Lung (tissue), 12 donors: Measurements from ENCODE around the gene GSE1. TPM values are rescaled to one million over a fixed set of nuclear protein-coding genes. Genes with fewer than 3 reads are reported as not detected.
A peak's percentile ranks its signal among the peaks of the same experiment; 100 is the strongest.

Source experiments
- ATAC-seq: fragments of 200-7000 bp; cut with Tn5 transposase; one replicate; pipeline ENCODE4 v1.9.1; 2020; ENCODE audit warnings: moderate number of reproducible peaks; ENCODE audit not compliant: insufficient read depth, low FRiP score
- DNase-seq, 3 donors: peaks; one replicate each; pipeline ENCODE4 v3.0.0-alpha.2; 2013 to 2017
- H3K27ac ChIP-seq, 2 donors: one replicate each; pipeline ENCODE4 v1.5.1; 2013; ENCODE audit warnings: mild to moderate bottlenecking in 2 of 2, moderate library complexity in 2 of 2, control low read depth in 1 of 2, inconsistent platforms in 1 of 2, low read depth in 1 of 2, low read length in 1 of 2
- H3K27me3 ChIP-seq, 3 donors: one replicate each; pipeline ENCODE4 v1.5.1; 2013; ENCODE audit warnings: low read length in 2 of 3; ENCODE audit not compliant: control insufficient read depth in 3 of 3, insufficient read depth in 3 of 3
- H3K36me3 ChIP-seq, 4 donors: one replicate each; pipeline ENCODE4 v1.5.1; 2013; ENCODE audit warnings: low read length in 4 of 4, mild to moderate bottlenecking in 1 of 4, moderate library complexity in 1 of 4; ENCODE audit not compliant: control insufficient read depth in 4 of 4, insufficient read depth in 4 of 4
- H3K4me1 ChIP-seq, 5 donors: one replicate each; pipeline ENCODE4 v1.5.1; 2013; ENCODE audit warnings: low read length in 5 of 5, mild to moderate bottlenecking in 2 of 5, moderate library complexity in 1 of 5; ENCODE audit not compliant: control insufficient read depth in 5 of 5, insufficient read depth in 5 of 5
- H3K4me3 ChIP-seq: one replicate; pipeline ENCODE4 v1.5.1; 2013; ENCODE audit warnings: mild to moderate bottlenecking, control low read depth, moderate library complexity
- H3K9ac ChIP-seq, 2 donors: one replicate each; pipeline ENCODE4 v1.5.1; 2013; ENCODE audit warnings: low read length in 2 of 2, control low read depth in 1 of 2; ENCODE audit not compliant: insufficient read depth in 1 of 2
- H3K9me3 ChIP-seq, 4 donors: one replicate each; pipeline ENCODE4 v1.5.1; 2013; ENCODE audit warnings: low read length in 3 of 4, mild to moderate bottlenecking in 1 of 4, moderate library complexity in 1 of 4; ENCODE audit not compliant: control insufficient read depth in 4 of 4, insufficient read depth in 3 of 4
- CTCF ChIP-seq: IDR thresholded peaks from 2 replicates; pipeline ENCODE4 v1.5.1; 2012; ENCODE audit warnings: mild to moderate bottlenecking; ENCODE audit errors: control extremely low read depth, extremely low read depth
- WGBS, 2 donors: extraction: QIAGEN DNeasy Blood & Tissue Kit; methylation state at CpG; one replicate each; pipeline ENCODE4 v1.1.7; 2013; 5-methylcytosine and 5-hydroxymethylcytosine counted together
- polyA plus RNA-seq, 2 donors: library from polyadenylated mRNA; stranded (reverse); fragments of 200-250 nt; gene quantifications; one replicate each; pipeline ENCODE4 v1.2.1, GENCODE V29; 2013
- total RNA-seq, 2 donors: library from RNA; depleted of rRNA in 1 of 2; stranded (reverse); fragments of >200 nt in 1 of 2; gene quantifications; one replicate each; pipeline ENCODE4 v1.2.1, GENCODE V29; 2014 to 2021
- donor health status: control.
- donor health status: control.
- donor health status: Bipolar disorder and iron deficiency.
- donor health status: healthy.
- donor health status: DM: yes; HTN: yes; CAD: no.

The GSE1 gene
- total and polyA plus RNA-seq, 4 donors = 21.3 to 122 (median 74.7) TPM

- Histone ChIP-seq H3K9me3 (no peaks in the 10 kb centered on the region), H3K4me3 (no peak overlapping the region), H3K4me1 (peaks cover 0 to 89% (median 44%) of the 10 kb centered on the region in 5 donors), H3K9ac (no peak overlapping the region), H3K27me3 (no peaks in the 10 kb centered on the region), H3K27ac (peak overlapping the region in 1 of 2 donors; percentile 61), H3K36me3 (peaks cover 0 to 5% (median under 1%) of the 10 kb centered on the region in 4 donors)
- no peak for TF ChIP-seq CTCF
- WGBS, 2 donors = 95 to 96% methylated on average over 7 of the region's 7 CpGs
- ATAC-seq (no peak), DNase-seq (no peak)
Measured at GRCh38 chr16:85580684-85581083, 32.4 kb upstream of the GSE1 start.

- H3K4me3 ChIP-seq = no peak overlapping the region
- no peak for ATAC-seq
- DNase-seq = peak; percentile 69 to 80 (median 69)
- H3K9ac ChIP-seq = no peak overlapping the region
- H3K4me1 ChIP-seq = peaks cover 0 to 90% (median 40%) of the 10 kb centered on the region in 5 donors
- H3K9me3 ChIP-seq = no peaks in the 10 kb centered on the region
- H3K27me3 ChIP-seq = no peaks in the 10 kb centered on the region
- peaks cover 0 to 5% (median 1%) of the 10 kb centered on the region in 4 donors for H3K36me3 ChIP-seq
- no peak for TF ChIP-seq CTCF
- WGBS, 2 donors = 74 to 81% methylated on average over 29 of the region's 29 CpGs
- no peak overlapping the region for H3K27ac ChIP-seq
Measured at GRCh38 chr16:85582229-85582991, 30.7 kb upstream of the GSE1 start.

- H3K4me3 ChIP-seq = no peak overlapping the region
- peaks cover 0 to 90% (median 37%) of the 10 kb centered on the region in 5 donors for H3K4me1 ChIP-seq
- H3K27ac ChIP-seq = peak overlapping the region in 1 of 2 donors; percentile 18
- no peaks in the 10 kb centered on the region for H3K9me3 ChIP-seq
- WGBS, 2 donors = 73 to 86% methylated on average over 22 of the region's 22 CpGs
- no peaks in the 10 kb centered on the region for H3K27me3 ChIP-seq
- peaks cover 0 to 2% (median under 1%) of the 10 kb centered on the region in 4 donors for H3K36me3 ChIP-seq
- no peak for DNase-seq
- H3K9ac ChIP-seq = no peak overlapping the region
- ATAC-seq = no peak
- TF ChIP-seq CTCF = no peak
Measured at GRCh38 chr16:85583491-85584181, 29.5 kb upstream of the GSE1 start.
